ENCODE measurements around the gene ERG. TPM values are rescaled to one million over a fixed set of nuclear protein-coding genes. Genes with fewer than 3 reads are reported as not detected.

ERG gene
- total RNA-seq, 4 donors from 2014 or later = 10.7 to 63.7 (median 41.0) TPM

DNA sequence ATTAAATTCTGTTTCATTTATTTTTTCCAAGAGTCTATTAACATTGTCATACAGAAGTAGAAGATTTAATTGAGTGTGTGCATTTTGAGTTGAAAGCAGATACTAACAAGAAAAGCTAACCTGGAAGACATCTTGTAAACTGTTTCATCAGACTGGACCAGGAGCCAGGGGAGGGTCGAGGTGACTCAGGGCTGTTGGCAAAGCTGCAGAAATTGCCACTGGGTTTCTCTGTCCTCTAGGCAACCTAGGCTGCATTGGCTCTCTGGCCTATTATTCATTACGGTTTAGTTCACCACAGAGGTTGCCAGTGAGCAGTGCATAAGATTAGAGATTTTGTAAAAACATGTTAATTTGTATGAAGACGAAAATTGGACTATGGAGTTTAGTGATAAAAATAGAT, 27.5 kb downstream of the ERG start:
- ATAC-seq (ENCODE audit: low FRiP score) = peak; percentile 50
- TF ChIP-seq, protein P1, sequence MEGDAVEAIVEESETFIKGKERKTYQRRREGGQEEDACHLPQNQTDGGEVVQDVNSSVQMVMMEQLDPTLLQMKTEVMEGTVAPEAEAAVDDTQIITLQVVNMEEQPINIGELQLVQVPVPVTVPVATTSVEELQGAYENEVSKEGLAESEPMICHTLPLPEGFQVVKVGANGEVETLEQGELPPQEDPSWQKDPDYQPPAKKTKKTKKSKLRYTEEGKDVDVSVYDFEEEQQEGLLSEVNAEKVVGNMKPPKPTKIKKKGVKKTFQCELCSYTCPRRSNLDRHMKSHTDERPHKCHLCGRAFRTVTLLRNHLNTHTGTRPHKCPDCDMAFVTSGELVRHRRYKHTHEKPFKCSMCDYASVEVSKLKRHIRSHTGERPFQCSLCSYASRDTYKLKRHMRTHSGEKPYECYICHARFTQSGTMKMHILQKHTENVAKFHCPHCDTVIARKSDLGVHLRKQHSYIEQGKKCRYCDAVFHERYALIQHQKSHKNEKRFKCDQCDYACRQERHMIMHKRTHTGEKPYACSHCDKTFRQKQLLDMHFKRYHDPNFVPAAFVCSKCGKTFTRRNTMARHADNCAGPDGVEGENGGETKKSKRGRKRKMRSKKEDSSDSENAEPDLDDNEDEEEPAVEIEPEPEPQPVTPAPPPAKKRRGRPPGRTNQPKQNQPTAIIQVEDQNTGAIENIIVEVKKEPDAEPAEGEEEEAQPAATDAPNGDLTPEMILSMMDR (IDR thresholded peaks at IDR 0.05) = no peak
- DNase-seq (ENCODE audit: low spot score) = no peak

GRCh38 chr21:38469642-38470041, 28.6 kb downstream of the ERG start:
- ATAC-seq (ENCODE audit: low FRiP score) (no peak), DNase-seq (ENCODE audit: low spot score) (no peak)
- TF ChIP-seq, protein P1 (IDR thresholded peaks at IDR 0.05) = no peak

DNA sequence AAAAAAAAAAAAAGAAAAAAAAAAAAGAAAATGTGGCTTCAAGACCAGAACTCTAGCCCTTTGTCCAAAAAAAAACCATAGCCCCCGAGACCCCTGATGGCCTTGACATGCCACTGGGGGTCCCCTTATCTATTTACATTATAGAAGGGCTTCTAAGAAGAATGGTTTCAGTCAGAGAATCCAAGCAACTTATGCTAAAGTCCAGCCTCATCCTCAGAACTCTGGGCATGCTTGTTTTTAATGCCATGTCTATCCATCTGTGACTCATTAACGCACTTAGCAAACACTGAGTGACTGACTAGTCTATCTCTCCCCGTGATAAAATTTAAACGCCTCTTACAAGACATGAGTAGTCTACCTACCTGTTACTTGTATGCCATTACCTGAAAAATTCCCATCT, 29.3 kb downstream of the ERG start:
- TF ChIP-seq, protein P1 (IDR thresholded peaks at IDR 0.05) = no peak
- ATAC-seq (ENCODE audit: low FRiP score) (no peak), DNase-seq (ENCODE audit: low spot score) (no peak)

DNA sequence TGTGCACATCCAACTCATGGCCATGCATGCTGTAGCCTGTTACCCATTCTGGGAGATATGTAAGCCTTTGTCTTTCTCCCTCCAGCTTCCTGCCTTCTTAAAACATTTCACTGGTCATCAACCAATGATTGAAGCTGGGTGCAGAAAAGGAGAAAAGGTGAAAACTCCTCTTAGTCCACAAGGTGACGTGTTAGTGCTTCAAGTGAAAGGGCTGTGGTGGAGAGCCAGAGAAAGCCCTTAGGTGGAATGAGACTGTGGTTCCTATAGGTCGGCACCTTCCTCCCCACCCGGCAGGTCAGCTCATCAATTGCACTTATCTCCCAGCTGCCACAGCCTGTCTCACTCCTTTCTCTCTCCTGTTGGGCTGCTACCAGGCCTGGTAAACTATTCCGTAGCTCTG, 30.4 kb downstream of the ERG start:
- DNase-seq (ENCODE audit: low spot score) = no peak
- no peak for ATAC-seq (ENCODE audit: low FRiP score)
- TF ChIP-seq, protein P1 (IDR thresholded peaks at IDR 0.05) = no peak

DNA sequence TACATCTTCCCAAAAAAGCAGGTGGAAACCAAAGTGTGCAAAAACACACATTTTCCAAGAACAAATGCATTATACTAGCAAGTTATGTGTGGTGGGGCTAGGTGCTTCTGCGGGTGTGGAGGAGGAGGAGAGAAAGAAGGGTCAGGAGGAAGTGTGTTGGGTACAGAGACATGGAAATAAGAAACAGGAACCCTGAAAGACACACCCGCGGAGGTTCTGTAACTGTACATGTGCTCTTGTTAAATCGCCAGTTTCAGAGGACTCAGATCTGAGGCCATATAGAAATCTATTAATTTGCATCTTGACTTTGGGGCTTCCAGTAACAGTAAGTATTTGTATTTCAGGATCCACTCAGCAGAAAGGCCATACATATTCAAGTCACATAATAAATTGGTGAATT, 30.9 kb downstream of the ERG start:
- TF ChIP-seq, protein P1 (IDR thresholded peaks at IDR 0.05) = no peak
- ATAC-seq (ENCODE audit: low FRiP score) (no peak), DNase-seq (ENCODE audit: low spot score) (no peak)

- ATAC-seq (ENCODE audit: low FRiP score) = peak; percentile 28
- TF ChIP-seq, protein P1 (IDR thresholded peaks at IDR 0.05) = no peak
- DNase-seq (ENCODE audit: low spot score) = no peak
These were observed 38.0 kb downstream of the ERG start for GRCh38 chr21:38460171-38460742.

DNA sequence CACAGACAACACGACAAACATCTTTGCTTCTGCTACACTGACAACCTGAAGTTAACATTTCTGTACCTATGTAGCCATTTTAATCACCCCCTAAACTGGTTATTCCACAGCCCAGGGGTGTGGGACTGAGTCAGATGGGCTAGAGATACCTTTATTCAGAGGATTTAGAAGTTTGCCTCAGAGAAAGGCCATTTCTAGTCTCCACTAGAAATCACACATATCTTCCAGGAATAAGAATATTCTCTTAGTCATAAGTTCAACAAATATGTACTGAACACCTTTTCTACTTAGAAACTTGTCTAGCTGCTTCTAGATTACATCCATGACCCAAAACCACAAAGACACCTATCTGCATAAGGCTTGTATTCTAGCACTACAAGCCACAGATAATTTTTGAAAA, 38.8 kb downstream of the ERG start:
- TF ChIP-seq, protein P1 (IDR thresholded peaks at IDR 0.05) = no peak
- no peak for DNase-seq (ENCODE audit: low spot score)
- no peak for ATAC-seq (ENCODE audit: low FRiP score)
